A549 (cell line): ENCODE data around the gene CYP1A2. TPM values are rescaled to one million over a fixed set of nuclear protein-coding genes. Genes with fewer than 3 reads are reported as not detected.

ENCODE experiments used
- ATAC-seq, 2 experiments: fragments of 200-7000 bp in 1 of 2; fragments of >200 bp in 1 of 2; cut with Nextera tagmentation in 1 of 2; cut with Tn5 transposase in 1 of 2; 3 replicates each; pipeline versions ENCODE4 v1.8.0 to v1.9.1; 2018 to 2020; ENCODE audit warnings: mild to moderate bottlenecking in 1 of 2, moderate library complexity in 1 of 2
- CTCF ChIA-PET: fragments of 300-600 bp; sonication (Branson Sonifier 250); formaldehyde crosslinking; extraction: SDS; loops from one replicate; lab custom pipeline; 2021; ENCODE audit warnings: antibody characterized with exemption, inconsistent platforms; lab: Yijun Ruan, JAX
- POLR2A ChIA-PET: fragments of 350-600 bp; formaldehyde crosslinking; extraction: SDS; loops from one replicate; lab custom pipeline; 2021; ENCODE audit warnings: antibody characterized with exemption, inconsistent platforms; lab: Yijun Ruan, JAX
- DNase-seq, 2 experiments: peaks; one replicate each; pipeline versions ENCODE4 v3.0.0 to v3.0.0-alpha.2; 2011 to 2016; ENCODE audit warnings: low read depth in 1 of 2, low spot score in 1 of 2
- FAIRE-seq: peaks from 2 replicates; lab custom pipeline; 2011; peaks lifted over from hg19 to GRCh38; lab: Jason Lieb, UNC
- H3K27ac ChIP-seq, 2 experiments: fragments of >200 bp; sonication (Bioruptor Twin); formaldehyde crosslinking; 3 replicates each; pipeline ENCODE4 v1.5.1; 2016 to 2017
- H3K4me1 ChIP-seq: fragments of >200 bp; sonication (Bioruptor Twin); formaldehyde crosslinking; 3 replicates; pipeline ENCODE4 v1.6.1; 2016
- H3K4me2 ChIP-seq: fragments of >200 bp; sonication (Bioruptor Twin); formaldehyde crosslinking; 3 replicates; pipeline ENCODE4 v1.6.1; 2016
- H3K4me3 ChIP-seq: fragments of >200 bp; sonication (Bioruptor Twin); formaldehyde crosslinking; 3 replicates; pipeline ENCODE4 v1.5.1; 2016
- H3K9me3 ChIP-seq: fragments of >200 bp; sonication (Bioruptor Twin); formaldehyde crosslinking; 3 replicates; pipeline ENCODE4 v1.6.1; 2016
- CBX8 ChIP-seq: fragments of 200-600 bp; sonication (generic); IDR thresholded peaks from 2 replicates; pipeline ENCODE4 v1.6.1; 2016
- CEBPB ChIP-seq, 2 experiments: fragments of >200 bp in 1 of 2; sonication (Bioruptor Twin) in 1 of 2; formaldehyde crosslinking in 1 of 2; IDR thresholded peaks; 2 replicates each; pipeline ENCODE4 v1.6.1; 2012 to 2016
- EHF ChIP-seq: fragments of 250-450 bp; sonication (Bioruptor Pico); IDR thresholded peaks from 2 replicates; pipeline ENCODE4 v1.5.0; 2020; ENCODE audit warnings: mild to moderate bottlenecking
- EP300 ChIP-seq, 2 experiments: fragments of >200 bp; sonication (Bioruptor Twin); formaldehyde crosslinking; IDR thresholded peaks; 2 replicates in 1 of 2; 3 replicates in 1 of 2; pipeline ENCODE4 v1.6.1; 2016 to 2017
- FOSB ChIP-seq: fragments of 250-450 bp; sonication (Bioruptor Pico); IDR thresholded peaks from 2 replicates; pipeline ENCODE4 v1.5.0; 2020; ENCODE audit warnings: mild to moderate bottlenecking, moderate library complexity
- HEYL ChIP-seq: fragments of 250-450 bp; sonication (Bioruptor Pico); IDR thresholded peaks from 2 replicates; pipeline ENCODE4 v1.8.0; 2021; ENCODE audit warnings: mild to moderate bottlenecking, moderate library complexity
- HOXB5 ChIP-seq: fragments of 250-450 bp; sonication (Bioruptor Pico); IDR thresholded peaks from 2 replicates; pipeline ENCODE4 v1.5.0; 2020; ENCODE audit warnings: mild to moderate bottlenecking, moderate library complexity
- JUN ChIP-seq, 2 experiments: fragments of >200 bp; sonication (Bioruptor Twin); formaldehyde crosslinking; IDR thresholded peaks; 2 replicates in 1 of 2; 3 replicates in 1 of 2; pipeline ENCODE4 v1.6.1; 2016 to 2017
- JUNB ChIP-seq: fragments of >200 bp; sonication (Bioruptor Twin); formaldehyde crosslinking; IDR thresholded peaks from 2 replicates; pipeline ENCODE4 v1.6.1; 2016
- KDM1A ChIP-seq: fragments of 200-600 bp; sonication (generic); IDR thresholded peaks from 2 replicates; pipeline ENCODE4 v1.6.1; 2016; ENCODE audit warnings: low read depth, mild to moderate bottlenecking
- NFE2L2 ChIP-seq: fragments of 150-350 bp; conservative IDR thresholded peaks from 2 replicates; pipeline ENCODE4 v1.6.1; 2014; ENCODE audit warnings: low read length
- NR3C1 ChIP-seq: fragments of >200 bp; sonication (Bioruptor Twin); formaldehyde crosslinking; IDR thresholded peaks from 3 replicates; pipeline ENCODE4 v1.6.1; 2017
- POLR2A ChIP-seq: IDR thresholded peaks from 2 replicates; pipeline ENCODE4 v1.6.1; 2012; ENCODE audit warnings: mild to moderate bottlenecking, low read length
- RAD21 ChIP-seq, 2 experiments: fragments of >200 bp in 1 of 2; sonication (Bioruptor Twin) in 1 of 2; formaldehyde crosslinking in 1 of 2; IDR thresholded peaks in 1 of 2; conservative IDR thresholded peaks in 1 of 2; 2 replicates in 1 of 2; 3 replicates in 1 of 2; pipeline ENCODE4 v1.6.1; 2012 to 2018; ENCODE audit warnings: inconsistent platforms in 1 of 2
- RFX5 ChIP-seq: fragments of 450-650 bp; IDR thresholded peaks from 2 replicates; pipeline ENCODE4 v1.7.1; 2014; ENCODE audit warnings: antibody characterized with exemption, mild to moderate bottlenecking, moderate library complexity
- RNF2 ChIP-seq: fragments of 200-600 bp; sonication (generic); IDR thresholded peaks from 2 replicates; pipeline ENCODE4 v1.6.1; 2016; ENCODE audit warnings: low read depth, mild to moderate bottlenecking, antibody characterized with exemption, moderate library complexity, borderline replicate concordance
- SMC3 ChIP-seq: fragments of >200 bp; sonication (Bioruptor Twin); formaldehyde crosslinking; IDR thresholded peaks from 3 replicates; pipeline ENCODE4 v1.6.1; 2018; ENCODE audit warnings: inconsistent platforms
- ZNF302 ChIP-seq: fragments of 250-450 bp; sonication (Bioruptor Pico); IDR thresholded peaks from 2 replicates; pipeline ENCODE4 v1.9.0; 2021; ENCODE audit warnings: inconsistent platforms, mild to moderate bottlenecking, moderate library complexity
- WGBS: methylation state at CpG from one replicate; pipeline ENCODE4 v1.1.6; 2017; ENCODE audit errors: missing lambda C conversion rate; 5-methylcytosine and 5-hydroxymethylcytosine counted together
- polyA plus RNA-seq, 4 experiments: library from polyadenylated mRNA; depleted of rRNA in 3 of 4; stranded (reverse); fragments of >200 nt; fragmentation: RNase III in 1 of 4; extraction: RNeasy Plus Mini Kit Qiagen cat#74134 plus additional on column Dnase treatment in 1 of 4; gene quantifications; 2 replicates in 3 of 4; 3 replicates in 1 of 4; pipeline ENCODE4 v1.2.3, GENCODE V29; 2011 to 2017
- TF ChIP-seq, protein P1 (sequence below): fragments of >200 bp; sonication (Bioruptor Twin); formaldehyde crosslinking; IDR thresholded peaks from 3 replicates; pipeline ENCODE4 v1.5.1; 2016
- TF ChIP-seq, protein P2 (sequence below): fragments of 200-600 bp; sonication (generic); IDR thresholded peaks from 2 replicates; pipeline ENCODE4 v1.6.1; 2016; ENCODE audit warnings: antibody characterized with exemption, mild to moderate bottlenecking, moderate library complexity

CYP1A2 gene
- polyA plus RNA-seq, 2 of the 4 experiments (the other 2 are of a cell fraction), result not detected

DNA sequence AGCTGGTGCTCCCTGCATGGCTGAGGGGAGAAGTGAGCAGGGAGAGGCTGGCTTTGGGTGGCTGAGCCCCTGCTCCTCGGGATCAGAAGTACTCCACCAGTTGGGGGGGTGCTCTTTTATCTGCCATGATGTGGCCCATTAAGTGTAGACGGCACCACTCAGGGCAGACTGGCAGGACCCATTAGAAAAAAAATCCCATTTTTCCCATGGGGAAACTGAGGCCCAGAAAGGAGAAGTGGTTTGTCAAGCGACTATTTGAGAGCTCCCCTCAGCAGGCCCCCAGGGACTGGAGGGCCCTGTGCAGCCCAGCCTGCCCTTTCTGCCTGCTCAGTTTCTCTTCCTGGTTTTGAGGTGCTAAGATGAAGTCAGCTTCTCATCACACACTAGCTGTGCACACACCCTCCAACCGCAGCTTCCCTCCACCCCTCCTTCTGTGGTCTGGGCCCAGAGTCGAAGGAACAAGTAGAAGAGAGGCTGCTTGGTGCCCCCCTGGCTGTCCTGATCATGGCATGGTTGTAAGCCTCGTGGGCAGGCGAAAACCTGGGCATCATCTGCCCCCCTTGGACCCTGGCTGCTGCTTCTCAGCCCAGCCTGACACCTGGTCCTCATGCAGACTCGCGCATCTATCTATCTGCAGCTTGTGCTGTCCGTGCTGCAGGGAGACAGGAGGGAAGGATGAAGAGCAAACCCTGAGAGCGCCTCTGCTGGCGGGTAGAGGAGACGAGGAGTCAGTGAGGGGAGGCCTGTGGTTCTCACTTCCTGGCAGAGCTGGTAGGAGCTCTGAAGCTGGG, 38.8 kb downstream of the CYP1A2 start:
- H3K4me3 ChIP-seq, result no peak overlapping the region
- peak; percentile 82 to 84 for DNase-seq
- ChIA-PET CTCF (interaction anchor here (0.6 to 66.7 kb wide), 12 partner anchors 3 to 176 kb away, joined by 3 to 1908 read pairs (median 3); partner anchors contain the start of genes CPLX3, CSK, LMAN1L and ULK3), POLR2A (no interaction called here)
- no peak for TF ChIP-seq NFE2L2
- no peak for TF ChIP-seq JUN (IDR thresholded peaks at IDR 0.05)
- TF ChIP-seq, protein P1, sequence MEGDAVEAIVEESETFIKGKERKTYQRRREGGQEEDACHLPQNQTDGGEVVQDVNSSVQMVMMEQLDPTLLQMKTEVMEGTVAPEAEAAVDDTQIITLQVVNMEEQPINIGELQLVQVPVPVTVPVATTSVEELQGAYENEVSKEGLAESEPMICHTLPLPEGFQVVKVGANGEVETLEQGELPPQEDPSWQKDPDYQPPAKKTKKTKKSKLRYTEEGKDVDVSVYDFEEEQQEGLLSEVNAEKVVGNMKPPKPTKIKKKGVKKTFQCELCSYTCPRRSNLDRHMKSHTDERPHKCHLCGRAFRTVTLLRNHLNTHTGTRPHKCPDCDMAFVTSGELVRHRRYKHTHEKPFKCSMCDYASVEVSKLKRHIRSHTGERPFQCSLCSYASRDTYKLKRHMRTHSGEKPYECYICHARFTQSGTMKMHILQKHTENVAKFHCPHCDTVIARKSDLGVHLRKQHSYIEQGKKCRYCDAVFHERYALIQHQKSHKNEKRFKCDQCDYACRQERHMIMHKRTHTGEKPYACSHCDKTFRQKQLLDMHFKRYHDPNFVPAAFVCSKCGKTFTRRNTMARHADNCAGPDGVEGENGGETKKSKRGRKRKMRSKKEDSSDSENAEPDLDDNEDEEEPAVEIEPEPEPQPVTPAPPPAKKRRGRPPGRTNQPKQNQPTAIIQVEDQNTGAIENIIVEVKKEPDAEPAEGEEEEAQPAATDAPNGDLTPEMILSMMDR, result peak; percentile 50
- no peak for TF ChIP-seq NR3C1
- TF ChIP-seq RNF2, result no peak
- H3K4me2 ChIP-seq, result no peak overlapping the region
- peaks cover 31% of the 10 kb centered on the region for H3K4me1 ChIP-seq
- ATAC-seq, result peak; percentile 87 to 95
- no peak for FAIRE-seq
- H3K9me3 ChIP-seq, result no peaks in the 10 kb centered on the region
- no peak overlapping the region for H3K27ac ChIP-seq
- WGBS, result 54% methylated on average over 13 of the region's 13 CpGs

DNA sequence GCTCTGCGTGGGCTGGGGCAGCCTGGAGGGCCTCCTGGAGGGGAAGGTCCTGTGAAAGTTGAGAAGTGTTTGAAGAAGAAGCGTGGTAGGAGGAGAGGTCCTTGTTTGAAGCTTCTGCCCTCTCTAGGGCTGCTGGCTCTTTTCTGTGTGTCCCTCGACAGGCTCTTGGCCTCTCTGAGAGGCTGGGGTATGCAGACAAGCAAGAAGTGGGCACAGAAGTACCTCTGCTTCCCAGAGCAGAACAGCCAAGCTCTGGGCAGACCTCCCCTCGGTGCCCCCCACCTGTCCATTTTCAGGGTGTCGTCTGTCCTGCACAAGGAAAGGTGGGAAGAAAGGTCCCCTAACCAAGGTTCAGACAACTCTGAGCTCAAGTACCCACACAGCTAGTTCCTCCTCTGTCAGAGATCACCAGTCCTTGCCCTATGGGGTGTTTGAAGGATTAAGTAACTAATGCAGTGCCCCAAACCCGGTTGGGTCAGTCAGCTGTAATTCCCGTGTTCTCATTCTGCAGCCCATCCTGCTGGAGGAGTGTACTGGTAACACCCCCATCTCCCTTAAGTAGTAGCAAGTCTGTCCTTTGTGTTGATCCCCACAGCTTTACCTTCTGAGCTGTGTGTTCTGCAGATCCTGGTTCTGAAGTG, 39.5 kb downstream of the CYP1A2 start:
- WGBS, result 49% methylated on average over 7 of the region's 7 CpGs
- no peak for FAIRE-seq
- Histone ChIP-seq H3K9me3 (no peaks in the 10 kb centered on the region), H3K4me1 (peaks cover 30% of the 10 kb centered on the region), H3K4me3 (no peak overlapping the region), H3K4me2 (no peak overlapping the region), H3K27ac (0 out of 6 replicates have a peak overlapping the region, but pooled peaks of 1 of the 2 experiments have one; percentile 30)
- DNase-seq, result no peak
- TF ChIP-seq ZNF302 (CRISPR knock-in tag), result no peak
- TF ChIP-seq CBX8, result no peak
- TF ChIP-seq FOSB (CRISPR knock-in tag), result no peak
- no peak for TF ChIP-seq EHF (CRISPR knock-in tag)
- no peak for TF ChIP-seq RNF2
- no peak for TF ChIP-seq CEBPB (IDR thresholded peaks at IDR 0.05)
- TF ChIP-seq JUNB, result no peak
- no peak for TF ChIP-seq EP300 (IDR thresholded peaks at IDR 0.05)
- no peak for TF ChIP-seq HOXB5 (CRISPR knock-in tag)
- TF ChIP-seq, protein P2, sequence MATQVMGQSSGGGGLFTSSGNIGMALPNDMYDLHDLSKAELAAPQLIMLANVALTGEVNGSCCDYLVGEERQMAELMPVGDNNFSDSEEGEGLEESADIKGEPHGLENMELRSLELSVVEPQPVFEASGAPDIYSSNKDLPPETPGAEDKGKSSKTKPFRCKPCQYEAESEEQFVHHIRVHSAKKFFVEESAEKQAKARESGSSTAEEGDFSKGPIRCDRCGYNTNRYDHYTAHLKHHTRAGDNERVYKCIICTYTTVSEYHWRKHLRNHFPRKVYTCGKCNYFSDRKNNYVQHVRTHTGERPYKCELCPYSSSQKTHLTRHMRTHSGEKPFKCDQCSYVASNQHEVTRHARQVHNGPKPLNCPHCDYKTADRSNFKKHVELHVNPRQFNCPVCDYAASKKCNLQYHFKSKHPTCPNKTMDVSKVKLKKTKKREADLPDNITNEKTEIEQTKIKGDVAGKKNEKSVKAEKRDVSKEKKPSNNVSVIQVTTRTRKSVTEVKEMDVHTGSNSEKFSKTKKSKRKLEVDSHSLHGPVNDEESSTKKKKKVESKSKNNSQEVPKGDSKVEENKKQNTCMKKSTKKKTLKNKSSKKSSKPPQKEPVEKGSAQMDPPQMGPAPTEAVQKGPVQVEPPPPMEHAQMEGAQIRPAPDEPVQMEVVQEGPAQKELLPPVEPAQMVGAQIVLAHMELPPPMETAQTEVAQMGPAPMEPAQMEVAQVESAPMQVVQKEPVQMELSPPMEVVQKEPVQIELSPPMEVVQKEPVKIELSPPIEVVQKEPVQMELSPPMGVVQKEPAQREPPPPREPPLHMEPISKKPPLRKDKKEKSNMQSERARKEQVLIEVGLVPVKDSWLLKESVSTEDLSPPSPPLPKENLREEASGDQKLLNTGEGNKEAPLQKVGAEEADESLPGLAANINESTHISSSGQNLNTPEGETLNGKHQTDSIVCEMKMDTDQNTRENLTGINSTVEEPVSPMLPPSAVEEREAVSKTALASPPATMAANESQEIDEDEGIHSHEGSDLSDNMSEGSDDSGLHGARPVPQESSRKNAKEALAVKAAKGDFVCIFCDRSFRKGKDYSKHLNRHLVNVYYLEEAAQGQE, result no peak
- no peak for TF ChIP-seq POLR2A
- TF ChIP-seq RFX5, result no peak
- no peak for TF ChIP-seq RAD21 (conservative IDR thresholded peaks at IDR 0.05 in 1 of 2, IDR thresholded peaks at IDR 0.05 in 1 of 2)
- no peak for TF ChIP-seq KDM1A
- TF ChIP-seq SMC3, result no peak
- TF ChIP-seq HEYL (CRISPR knock-in tag), result no peak
- POLR2A ChIA-PET, result no interaction called here
- peak; percentile 14 to 20; a peak in 3 of 6 replicates for ATAC-seq
- CTCF ChIA-PET, result interaction anchor here (0.6 to 66.7 kb wide), 9 partner anchors 3 to 177 kb away, joined by 3 to 1908 read pairs (median 3); partner anchors contain the start of genes CPLX3, CSK, LMAN1L and ULK3
